Measurements from ENCODE around the gene MRPL52. TPM values are rescaled to one million over a fixed set of nuclear protein-coding genes. Genes with fewer than 3 reads are reported as not detected.

MRPL52 gene
- total and polyA plus RNA-seq, 12 donors = 90.1 to 300 (median 113) TPM

DNA sequence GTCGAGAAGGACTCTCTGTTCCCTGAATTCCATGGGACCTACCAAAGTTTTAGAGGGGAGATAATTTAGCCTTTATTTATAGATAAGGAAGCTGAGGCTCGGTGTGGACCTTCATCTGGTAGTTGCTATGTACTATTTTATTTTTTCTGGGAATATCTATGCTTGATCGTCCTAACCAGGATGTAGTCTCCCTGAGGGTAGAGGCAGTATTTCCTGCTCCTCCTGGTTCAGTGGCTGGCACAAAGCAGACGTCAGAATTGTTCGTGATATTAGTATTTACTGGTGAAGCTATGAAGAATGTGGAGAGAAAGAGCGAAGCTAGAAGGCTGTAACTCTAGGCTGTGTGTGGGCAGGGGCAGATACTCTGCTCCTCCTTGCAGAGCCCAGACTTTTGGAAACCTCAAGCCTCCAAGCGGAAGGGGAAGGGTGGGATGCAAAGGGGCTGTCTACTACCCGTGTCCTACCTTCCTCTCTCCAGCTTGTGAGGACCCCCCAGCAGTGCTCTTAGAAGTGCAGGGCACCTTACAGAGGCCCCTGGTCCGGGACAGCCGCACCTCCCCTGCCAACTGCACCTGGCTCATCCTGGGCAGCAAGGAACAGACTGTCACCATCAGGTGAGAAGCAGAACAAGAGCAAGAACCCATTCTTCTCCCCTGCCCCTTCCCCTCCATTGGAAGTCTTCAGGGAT, 43.3 kb downstream of the MRPL52 start:
- TF ChIP-seq, protein P1, sequence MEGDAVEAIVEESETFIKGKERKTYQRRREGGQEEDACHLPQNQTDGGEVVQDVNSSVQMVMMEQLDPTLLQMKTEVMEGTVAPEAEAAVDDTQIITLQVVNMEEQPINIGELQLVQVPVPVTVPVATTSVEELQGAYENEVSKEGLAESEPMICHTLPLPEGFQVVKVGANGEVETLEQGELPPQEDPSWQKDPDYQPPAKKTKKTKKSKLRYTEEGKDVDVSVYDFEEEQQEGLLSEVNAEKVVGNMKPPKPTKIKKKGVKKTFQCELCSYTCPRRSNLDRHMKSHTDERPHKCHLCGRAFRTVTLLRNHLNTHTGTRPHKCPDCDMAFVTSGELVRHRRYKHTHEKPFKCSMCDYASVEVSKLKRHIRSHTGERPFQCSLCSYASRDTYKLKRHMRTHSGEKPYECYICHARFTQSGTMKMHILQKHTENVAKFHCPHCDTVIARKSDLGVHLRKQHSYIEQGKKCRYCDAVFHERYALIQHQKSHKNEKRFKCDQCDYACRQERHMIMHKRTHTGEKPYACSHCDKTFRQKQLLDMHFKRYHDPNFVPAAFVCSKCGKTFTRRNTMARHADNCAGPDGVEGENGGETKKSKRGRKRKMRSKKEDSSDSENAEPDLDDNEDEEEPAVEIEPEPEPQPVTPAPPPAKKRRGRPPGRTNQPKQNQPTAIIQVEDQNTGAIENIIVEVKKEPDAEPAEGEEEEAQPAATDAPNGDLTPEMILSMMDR (IDR thresholded peaks at IDR 0.05) = peak in 1 of 9 donors; percentile 41
- peaks cover 2 to 30% (median 25%) of the 10 kb centered on the region in 9 donors for H3K4me1 ChIP-seq
- H3K36me3 ChIP-seq = peaks cover 0 to 51% (median 42%) of the 10 kb centered on the region in 9 donors
- H3K27me3 ChIP-seq = no peaks in the 10 kb centered on the region
- intact Hi-C loops (cut with DNase I) = loop anchor here in 2 of 10 donors (2.0 to 5.0 kb wide), 2 partner anchors 28 to 44 kb away; partner anchors contain the start of gene RBM23 (in 2 of the 2)
- peak overlapping the region; percentile 74 to 97 (median 90) for H3K4me3 ChIP-seq
- ATAC-seq (no peak), DNase-seq (no peak)
- H3K9me3 ChIP-seq = no peaks in the 10 kb centered on the region
- 48 to 51% methylated on average over 10 of the region's 10 CpGs for WGBS, 2 donors
- peak overlapping the region in 9 of 10 donors; percentile 95 to 99 (median 98) for H3K27ac ChIP-seq

DNA sequence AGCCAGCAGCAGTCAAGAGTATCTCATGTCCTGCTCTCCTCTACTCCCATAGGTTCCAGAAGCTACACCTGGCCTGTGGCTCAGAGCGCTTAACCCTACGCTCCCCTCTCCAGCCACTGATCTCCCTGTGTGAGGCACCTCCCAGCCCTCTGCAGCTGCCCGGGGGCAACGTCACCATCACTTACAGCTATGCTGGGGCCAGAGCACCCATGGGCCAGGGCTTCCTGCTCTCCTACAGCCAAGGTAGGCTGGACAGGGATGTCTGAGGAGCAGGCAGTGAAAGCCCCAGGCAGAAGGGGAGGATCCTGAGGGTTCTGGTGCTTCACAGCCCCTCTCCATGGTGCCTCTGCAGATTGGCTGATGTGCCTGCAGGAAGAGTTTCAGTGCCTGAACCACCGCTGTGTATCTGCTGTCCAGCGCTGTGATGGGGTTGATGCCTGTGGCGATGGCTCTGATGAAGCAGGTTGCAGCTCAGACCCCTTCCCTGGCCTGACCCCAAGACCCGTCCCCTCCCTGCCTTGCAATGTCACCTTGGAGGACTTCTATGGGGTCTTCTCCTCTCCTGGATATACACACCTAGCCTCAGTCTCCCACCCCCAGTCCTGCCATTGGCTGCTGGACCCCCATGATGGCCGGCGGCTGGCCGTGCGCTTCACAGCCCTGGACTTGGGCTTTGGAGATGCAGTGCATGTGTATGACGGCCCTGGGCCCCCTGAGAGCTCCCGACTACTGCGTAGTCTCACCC, 45.5 kb downstream of the MRPL52 start:
- Histone ChIP-seq H3K9me3 (no peaks in the 10 kb centered on the region), H3K4me3 (no peak overlapping the region), H3K27me3 (no peaks in the 10 kb centered on the region), H3K27ac (no peak overlapping the region), H3K36me3 (peaks cover 0 to 69% (median 45%) of the 10 kb centered on the region in 9 donors), H3K4me1 (peaks cover 2 to 25% (median 21%) of the 10 kb centered on the region in 9 donors)
- WGBS, 2 donors = 96% methylated on average over 15 of the region's 15 CpGs
- ATAC-seq = no peak
- intact Hi-C loops (cut with DNase I) = no loop called here
- no peak for DNase-seq
- TF ChIP-seq, protein P1 (IDR thresholded peaks at IDR 0.05) = no peak

DNA sequence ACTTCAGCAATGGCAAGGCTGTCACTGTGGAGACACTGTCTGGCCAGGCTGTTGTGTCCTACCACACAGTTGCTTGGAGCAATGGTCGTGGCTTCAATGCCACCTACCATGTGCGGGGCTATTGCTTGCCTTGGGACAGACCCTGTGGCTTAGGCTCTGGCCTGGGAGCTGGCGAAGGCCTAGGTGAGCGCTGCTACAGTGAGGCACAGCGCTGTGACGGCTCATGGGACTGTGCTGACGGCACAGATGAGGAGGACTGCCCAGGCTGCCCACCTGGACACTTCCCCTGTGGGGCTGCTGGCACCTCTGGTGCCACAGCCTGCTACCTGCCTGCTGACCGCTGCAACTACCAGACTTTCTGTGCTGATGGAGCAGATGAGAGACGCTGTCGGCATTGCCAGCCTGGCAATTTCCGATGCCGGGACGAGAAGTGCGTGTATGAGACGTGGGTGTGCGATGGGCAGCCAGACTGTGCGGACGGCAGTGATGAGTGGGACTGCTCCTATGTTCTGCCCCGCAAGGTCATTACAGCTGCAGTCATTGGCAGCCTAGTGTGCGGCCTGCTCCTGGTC, 46.1 kb downstream of the MRPL52 start:
- intact Hi-C loops (cut with DNase I) = no loop called here
- Histone ChIP-seq H3K4me3 (no peak overlapping the region), H3K36me3 (peaks cover 0 to 69% (median 45%) of the 10 kb centered on the region in 9 donors), H3K4me1 (peaks cover 2 to 18% (median 15%) of the 10 kb centered on the region in 9 donors), H3K9me3 (no peaks in the 10 kb centered on the region), H3K27ac (no peak overlapping the region), H3K27me3 (no peaks in the 10 kb centered on the region)
- TF ChIP-seq, protein P1 (IDR thresholded peaks at IDR 0.05) = no peak
- DNase-seq (no peak), ATAC-seq (no peak)
- 96 to 97% methylated on average over 20 of the region's 20 CpGs for WGBS, 2 donors

DNA sequence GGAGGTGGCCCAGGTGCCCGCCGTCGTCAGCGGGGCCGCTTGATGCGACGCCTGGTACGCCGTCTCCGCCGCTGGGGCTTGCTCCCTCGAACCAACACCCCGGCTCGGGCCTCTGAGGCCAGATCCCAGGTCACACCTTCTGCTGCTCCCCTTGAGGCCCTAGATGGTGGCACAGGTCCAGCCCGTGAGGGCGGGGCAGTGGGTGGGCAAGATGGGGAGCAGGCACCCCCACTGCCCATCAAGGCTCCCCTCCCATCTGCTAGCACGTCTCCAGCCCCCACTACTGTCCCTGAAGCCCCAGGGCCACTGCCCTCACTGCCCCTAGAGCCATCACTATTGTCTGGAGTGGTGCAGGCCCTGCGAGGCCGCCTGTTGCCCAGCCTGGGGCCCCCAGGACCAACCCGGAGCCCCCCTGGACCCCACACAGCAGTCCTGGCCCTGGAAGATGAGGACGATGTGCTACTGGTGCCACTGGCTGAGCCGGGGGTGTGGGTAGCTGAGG, 47.4 kb downstream of the MRPL52 start:
- peaks cover 2 to 15% (median 13%) of the 10 kb centered on the region in 9 donors for H3K4me1 ChIP-seq
- H3K4me3 ChIP-seq = no peak overlapping the region
- DNase-seq = no peak
- no peaks in the 10 kb centered on the region for H3K9me3 ChIP-seq
- no peaks in the 10 kb centered on the region for H3K27me3 ChIP-seq
- 94 to 96% methylated on average over 22 of the region's 22 CpGs for WGBS, 2 donors
- intact Hi-C loops (cut with DNase I) = no loop called here
- ATAC-seq = no peak
- H3K27ac ChIP-seq = no peak overlapping the region
- H3K36me3 ChIP-seq = peaks cover 0 to 69% (median 45%) of the 10 kb centered on the region in 9 donors
- TF ChIP-seq, protein P1 (IDR thresholded peaks at IDR 0.05) = no peak
